HTERT RPE-1 (cell line): Measurements from ENCODE around the gene SDHA.
"Not testable (repeated sequence)": the region's sequence is repeated elsewhere in the genome, so short reads cannot be mapped to it uniquely, and the experiment has no call there.

Experiments used
- in situ Hi-C: fragments of 300-500 bp; cut with MboI; formaldehyde crosslinking; loops from 4 replicates; pipeline ENCODE4 v1.14.3; 2020; ENCODE audit warnings: low sequenced_read_pairs

SDHA gene

DNA sequence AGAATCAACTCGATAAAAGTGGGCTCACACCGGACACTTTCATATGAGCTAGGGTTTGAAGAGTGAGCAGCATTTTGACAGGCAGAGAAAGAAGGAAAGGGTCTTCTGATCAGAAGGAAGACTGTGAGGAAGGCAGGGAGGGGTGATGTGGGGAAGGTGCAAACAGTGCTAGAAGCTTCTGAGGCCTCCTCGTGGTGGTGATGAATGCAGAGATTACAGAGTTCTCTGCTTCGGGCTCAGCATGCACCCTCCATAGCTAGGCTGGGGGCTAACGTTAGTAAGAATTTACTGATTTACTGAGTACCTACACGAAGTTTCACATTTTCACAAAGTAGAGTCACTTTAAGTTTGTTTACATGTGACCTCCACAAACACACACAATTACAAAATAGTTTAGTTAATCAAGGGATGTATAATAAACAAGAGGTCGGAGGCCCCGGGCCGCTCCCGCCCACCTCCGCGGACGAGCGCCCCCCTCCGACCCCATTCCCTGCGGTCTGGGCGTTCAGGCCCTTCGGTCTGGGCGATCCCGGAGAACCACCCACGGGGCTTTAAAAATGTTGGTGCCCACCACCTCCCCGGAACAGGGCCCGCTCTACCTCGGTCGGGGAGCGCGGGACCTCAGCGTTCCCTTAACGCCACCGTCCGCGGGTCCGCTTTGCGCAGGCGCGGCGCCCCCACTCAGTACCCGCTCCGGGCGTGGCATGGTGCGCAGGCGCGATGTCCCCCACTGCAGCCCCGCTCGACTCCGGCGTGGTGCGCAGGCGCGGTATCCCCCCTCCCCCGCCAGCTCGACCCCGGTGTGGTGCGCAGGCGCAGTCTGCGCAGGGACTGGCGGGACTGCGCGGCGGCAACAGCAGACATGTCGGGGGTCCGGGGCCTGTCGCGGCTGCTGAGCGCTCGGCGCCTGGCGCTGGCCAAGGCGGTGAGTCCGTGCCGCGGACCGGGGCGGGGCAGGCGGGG lies at the start of gene SDHA, which contains the start of gene CCDC127:
Gene SDHA, plus strand, starts transcription at position 827 of the 963 bp plus-strand sequence. Its CDS starts 36 bp downstream, at position 863.
Gene CCDC127, minus strand, starts transcription at position 660 of the 963 bp plus-strand sequence. CDS start 1,304 bp downstream, outside the sequence.
- in situ Hi-C loops: not testable (repeated sequence)

DNA sequence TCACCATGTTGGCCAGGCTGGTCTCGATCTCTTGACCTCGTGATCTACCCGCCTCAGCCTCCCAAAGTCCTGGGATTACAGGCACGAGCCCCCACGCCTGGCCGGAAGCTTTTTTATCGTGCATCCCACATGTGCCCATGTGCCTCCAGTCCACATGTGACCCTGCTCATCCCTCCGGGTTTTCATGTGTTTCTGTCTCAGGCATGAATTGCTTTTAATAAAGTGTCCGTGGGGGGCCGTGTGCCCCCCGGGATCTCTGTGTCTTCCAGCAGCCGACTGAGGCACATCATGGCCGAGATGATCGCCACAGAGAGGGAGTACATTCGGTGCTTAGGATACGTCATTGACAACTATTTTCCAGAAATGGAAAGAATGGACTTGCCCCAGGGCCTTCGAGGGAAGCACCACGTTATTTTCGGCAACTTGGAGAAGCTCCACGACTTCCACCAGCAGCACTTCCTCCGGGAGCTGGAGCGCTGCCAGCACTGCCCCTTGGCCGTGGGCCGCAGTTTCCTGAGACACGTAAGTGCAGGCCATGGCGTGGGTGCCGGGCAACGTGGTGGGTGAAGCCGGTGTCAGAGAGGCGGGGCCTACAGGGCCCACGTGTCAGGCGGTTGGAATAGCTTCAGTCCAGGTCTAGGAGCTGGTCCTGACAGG lies 48.9 kb upstream of the SDHA start:
- in situ Hi-C loops: no loop called here

DNA sequence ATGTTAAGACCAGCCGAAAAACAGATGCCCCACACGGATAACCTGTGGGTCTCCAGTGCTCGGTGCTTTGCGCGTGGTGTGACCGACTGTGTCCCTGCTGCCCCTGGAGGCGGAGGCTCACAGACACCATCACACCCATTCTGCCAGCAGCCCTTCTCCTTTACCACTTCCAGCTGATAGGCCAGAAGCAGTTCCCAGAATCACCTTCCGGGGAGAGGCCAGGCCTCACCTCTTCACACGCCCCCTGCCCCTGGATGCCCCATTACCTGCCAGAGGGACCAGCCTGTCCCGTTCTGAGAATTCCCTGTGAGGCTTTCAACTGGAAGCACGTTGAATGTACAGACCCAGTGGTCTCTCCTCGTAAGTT lies 48.4 kb upstream of the SDHA start:
- in situ Hi-C loops: no loop called here

DNA sequence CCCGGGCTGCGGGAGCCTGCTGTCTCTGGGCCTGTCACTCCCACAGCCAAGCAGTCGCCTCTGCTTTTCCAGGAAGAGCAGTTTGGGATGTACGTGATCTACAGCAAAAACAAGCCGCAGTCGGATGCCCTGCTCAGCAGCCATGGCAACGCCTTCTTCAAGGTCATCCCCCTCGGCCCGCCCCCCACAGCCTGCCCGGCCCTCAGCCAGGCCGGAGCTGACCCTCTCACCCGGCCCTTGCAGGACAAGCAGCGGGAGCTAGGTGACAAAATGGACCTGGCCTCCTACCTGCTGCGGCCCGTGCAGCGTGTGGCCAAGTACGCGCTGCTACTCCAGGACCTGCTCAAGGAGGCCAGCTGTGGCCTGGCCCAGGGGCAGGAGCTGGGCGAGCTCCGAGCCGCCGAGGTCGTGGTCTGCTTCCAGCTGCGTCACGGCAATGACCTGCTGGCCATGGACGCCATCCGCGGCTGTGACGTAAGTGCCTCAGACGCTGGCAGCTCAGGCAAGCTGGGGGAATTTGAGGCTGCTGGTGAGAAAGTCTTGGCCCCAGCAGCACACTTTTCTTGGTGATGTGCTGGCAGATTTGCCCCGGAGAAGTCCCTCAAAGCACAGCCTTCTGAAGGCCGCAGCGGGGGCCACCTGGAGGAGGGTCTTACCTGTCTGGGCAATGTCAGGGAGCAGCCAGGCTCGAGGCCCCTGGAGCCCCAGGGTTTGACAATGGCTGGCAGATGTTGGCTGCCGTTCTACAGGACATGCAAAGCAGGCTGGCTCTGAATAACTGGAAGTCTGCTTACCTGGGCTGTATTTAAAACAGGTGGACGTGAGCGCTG lies 46.9 kb upstream of the SDHA start:
- in situ Hi-C loops: no loop called here

DNA sequence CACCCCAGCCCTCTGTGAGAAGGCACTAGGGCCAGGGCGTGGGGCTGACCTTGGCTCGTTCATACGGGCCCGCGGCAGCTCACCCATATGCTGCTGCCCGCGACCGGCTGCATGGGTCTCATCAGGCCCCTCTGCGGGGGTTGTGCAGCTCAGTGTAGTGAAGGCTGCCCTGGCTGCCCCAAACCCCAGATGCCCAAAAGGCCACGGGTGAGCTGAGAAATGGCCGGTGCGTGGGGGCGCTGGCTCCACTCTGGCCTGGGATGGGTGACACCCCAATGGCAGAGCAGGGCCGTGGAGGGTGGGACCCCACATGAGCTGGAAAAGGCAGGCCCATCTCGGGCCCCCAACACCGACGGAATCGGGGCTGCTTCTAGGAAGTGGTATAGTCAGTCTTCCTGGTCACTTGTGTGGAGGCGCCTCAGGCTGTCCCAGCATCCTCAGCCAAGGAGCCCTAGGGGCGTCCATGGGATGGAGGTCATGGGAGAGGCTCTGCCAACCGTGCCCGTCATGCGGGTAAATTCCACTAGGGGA lies 46.3 kb upstream of the SDHA start:
- in situ Hi-C loops: no loop called here

DNA sequence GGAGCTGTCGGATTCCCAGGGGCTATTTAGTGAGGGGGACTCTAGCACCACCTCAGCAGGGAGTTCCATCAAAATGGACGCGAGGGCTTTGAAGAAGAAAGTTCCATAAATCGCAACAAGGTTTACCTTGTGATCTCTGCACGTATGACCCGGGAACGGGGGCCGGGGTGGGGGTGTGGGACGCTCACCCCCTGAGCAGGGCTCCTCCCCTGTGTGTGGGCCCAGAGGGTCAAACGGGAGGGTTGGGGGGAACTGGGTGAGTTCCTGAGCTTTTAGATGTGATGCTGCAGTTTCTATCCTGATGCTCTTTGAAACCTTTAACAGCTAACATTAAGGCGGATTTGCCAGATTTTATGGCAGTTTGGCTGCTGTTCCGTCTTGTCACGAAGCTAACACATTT lies 45.7 kb upstream of the SDHA start:
- in situ Hi-C loops: no loop called here

DNA sequence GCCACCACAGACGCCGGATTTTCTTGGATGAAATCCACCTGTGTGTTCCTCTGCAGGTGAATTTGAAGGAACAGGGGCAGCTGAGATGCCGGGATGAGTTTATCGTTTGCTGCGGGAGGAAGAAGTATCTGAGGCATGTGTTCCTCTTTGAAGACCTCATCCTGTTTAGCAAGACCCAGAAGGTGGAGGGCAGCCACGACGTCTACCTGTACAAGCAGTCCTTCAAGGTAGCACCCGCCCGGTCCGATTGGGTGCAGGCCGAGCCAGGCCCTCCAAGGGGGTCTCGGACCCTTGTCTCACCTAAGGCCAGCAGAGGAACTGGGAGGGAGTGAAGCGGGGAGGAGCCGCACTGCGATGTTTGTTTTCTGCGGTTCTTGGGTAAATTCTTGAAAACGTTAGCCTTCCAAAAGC lies 45.3 kb upstream of the SDHA start:
- in situ Hi-C loops: no loop called here

DNA sequence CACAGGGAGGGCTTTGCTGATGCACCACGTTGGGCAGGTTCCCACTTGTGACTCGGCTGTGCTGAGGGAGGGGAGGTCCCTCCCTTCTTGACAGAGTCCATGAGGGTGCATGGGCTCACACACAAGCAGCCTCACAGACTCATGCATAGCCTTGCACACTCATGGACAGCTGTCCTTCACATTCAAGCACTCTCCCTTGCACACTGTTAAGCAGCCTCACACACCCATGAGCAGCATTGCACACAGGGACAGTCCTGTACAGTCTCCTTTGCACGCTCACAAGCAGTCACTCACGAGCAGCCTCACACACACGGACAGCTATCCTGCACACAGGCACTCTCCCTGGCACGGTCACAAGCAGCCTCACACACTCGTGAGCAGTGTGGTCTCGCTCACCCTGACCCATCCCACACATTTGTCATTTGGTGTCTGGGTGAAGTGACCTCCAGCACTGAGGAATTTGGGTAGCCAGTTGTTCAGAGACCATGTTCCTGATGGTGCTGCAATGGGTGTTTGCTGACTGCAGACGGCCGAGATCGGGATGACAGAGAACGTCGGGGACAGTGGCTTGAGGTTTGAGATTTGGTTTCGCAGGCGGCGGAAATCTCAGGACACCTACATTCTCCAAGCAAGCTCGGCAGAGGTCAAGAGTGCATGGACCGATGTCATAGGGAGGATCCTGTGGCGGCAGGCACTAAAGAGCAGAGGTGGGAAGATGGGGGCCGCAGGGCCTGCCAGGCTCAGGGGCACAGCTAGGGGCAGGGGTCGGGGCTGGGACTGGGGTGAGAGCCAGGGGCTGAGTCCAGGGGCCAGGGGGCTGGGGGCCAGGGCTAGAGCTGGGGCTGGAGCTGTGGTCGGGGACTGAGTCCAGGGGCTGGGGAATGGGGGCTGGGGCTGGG lies 44.5 kb upstream of the SDHA start:
- in situ Hi-C loops: no loop called here

DNA sequence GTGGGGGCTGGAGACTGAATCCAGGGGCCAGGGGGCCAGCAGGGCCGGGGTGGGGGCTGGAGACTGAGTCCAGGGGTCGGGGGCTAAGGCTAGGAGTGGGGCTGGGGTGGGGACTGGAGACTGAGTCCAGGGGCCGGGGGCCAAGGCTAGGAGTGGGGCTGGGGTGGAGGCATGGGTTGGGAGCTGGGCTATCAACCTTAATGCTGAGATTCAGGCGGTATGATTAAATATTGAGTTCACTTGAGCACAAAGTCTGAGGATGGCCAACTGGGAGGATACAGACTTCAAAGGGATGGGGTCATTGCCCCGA lies 43.9 kb upstream of the SDHA start:
- in situ Hi-C loops: no loop called here

DNA sequence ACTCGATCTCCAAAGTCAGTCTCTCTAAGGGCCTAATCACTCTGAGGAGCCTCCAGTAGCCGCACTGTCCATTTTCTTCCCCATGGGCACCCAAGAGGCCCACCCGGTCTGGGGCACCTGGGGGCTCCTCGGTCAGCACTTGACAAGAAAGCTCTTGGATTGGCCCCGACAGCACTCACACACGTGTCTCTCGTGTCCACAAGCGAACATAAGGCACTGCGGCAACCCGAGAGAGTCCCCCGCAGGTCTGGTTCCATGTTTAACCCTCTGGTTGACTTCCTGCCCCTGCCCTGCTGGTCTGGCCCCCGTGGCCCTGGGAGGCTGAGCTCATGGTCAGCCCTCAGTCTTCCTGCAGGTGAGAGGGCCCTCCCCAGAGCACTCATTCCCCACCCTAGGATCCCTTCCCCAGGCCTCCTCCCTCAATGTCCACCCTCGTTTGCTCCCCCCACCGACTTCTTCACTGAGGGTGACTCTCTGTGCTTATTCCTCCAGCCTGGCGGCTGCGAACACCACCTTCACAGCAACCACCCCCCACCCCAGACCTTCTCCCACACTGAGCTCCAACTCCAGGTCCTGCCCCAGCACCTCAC lies 43.1 kb upstream of the SDHA start:
- in situ Hi-C loops: no loop called here

DNA sequence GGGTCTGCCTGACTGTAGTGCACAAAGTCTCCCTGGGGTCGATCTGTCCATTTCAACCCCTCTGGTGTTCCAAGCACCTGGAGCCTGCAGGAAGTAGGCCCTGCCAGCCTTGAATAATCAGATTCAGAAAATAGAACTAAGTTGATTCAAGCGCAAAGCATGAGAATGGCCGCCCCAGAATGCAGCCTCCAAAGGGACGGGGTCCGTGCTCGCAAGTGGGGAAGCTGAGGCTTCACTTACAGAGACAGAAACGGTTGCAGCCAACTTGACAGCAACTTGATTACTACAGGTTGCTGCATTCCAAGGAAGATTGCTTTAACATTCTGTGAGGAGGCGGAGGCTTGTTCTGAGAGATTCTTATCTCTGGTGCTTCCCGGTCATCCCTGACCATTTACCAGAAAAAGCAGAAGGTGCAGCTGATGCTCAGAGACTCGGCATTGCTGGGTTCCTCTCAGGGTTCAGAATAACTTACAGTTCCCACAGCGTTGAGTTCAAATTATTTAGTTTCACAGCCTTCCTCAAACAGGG lies 41.8 kb upstream of the SDHA start:
- in situ Hi-C loops: no loop called here

DNA sequence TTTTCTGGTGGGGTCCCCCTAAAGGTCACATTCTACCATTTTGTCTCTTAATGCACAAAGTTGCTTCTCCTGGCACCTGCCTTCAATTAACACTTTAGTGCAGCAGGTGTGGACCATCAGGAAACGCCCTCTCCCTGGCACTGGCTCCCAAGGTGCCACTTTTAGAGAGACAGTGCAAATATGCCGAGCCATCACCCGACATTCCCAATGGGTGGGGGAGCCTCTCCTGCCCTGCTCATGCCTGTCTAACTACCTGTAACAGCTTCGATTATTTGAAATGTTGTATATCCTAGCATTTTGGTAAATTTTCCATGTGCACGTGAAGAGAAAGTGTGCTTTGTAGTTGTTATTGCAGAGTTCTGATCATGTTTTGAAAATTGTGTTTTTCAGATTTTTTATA lies 40.0 kb upstream of the SDHA start:
- in situ Hi-C loops: no loop called here

DNA sequence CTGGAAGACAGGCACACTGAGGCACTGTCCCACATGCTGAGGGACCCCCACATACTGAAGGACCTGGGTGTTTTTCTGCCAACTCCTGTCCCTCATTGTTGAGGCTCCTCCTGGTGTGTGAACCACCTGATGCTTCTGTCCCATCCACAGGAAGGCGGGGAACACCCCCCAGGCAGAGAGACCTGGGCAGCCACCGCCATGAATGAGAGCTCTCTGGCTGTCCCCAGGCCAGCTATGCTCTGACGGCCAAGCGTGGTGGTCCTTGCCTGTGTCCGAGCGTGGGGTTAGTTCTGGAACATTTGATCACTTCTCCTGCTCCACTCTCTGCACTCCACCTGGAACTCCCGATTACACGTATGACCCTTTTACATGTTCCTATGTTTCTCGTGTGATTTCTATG lies 38.7 kb upstream of the SDHA start:
- in situ Hi-C loops: no loop called here

DNA sequence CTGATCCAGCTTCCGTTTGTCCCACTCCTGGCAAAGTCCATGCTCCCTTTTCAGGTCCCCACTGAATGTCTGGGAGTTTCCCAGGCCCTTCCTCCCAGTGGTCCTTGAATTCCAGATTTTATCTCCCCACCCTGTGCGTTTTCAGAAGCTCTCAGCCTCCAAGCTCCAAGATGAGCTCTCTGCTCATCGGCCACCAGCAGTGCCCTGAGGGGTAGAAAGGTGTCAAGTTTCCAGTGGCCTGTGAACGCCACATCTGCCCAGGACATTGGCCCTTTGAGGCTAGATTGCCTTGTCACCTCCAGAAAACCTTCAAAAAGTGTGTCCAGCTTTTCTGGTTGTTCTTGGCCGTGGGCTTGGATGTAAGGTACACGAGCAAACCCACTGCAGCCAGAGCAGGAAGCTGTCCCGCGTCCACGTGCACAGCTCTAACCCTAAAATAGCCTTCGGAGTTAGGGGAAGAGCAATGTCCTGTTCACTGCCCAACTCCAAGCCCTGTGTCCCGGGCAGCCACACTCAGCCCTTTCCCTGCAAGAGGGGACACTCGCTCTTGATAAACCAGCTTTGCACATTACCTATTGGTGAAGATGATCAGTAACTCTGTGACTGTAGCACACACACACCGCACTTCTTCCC lies 37.7 kb upstream of the SDHA start:
- in situ Hi-C loops: no loop called here

DNA sequence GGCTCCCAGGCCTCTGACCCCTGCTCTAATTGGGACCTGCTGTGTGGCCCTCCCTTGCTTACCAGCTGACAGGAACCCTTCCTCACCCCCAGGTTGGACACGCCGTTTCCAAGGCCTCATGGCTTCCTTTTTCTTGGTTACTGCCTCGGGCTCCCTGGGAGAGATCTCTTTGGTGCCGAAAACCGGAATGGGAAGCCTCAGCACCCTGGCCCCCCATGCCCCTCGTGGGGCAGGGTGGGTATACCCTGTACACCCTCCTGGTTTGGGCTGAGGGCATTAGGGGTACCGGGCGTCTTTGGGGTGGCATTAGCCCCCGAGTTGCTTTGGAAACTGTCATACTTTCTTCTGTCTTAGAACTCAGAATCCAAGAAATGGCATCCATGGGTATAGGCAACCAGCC lies 37.0 kb upstream of the SDHA start:
- in situ Hi-C loops: no loop called here

DNA sequence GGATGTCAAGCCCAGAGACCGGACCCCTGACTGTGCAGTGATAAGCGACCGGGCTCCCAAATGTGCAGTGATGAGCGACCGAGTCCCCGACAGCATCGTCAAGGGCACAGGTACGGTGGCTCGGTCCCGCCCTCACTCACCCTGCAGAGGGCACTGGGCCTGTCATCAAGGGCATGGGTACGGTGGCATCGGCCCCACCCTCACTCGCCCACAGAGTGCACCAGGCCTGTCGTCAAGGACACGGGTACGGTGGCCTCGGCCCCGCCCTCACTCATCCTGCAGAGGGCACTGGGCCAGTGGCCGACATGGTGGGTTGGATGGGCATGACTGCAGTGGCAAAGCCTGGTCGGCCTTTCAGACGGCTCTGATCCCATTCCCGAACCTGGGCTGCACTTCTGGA lies 36.6 kb upstream of the SDHA start:
- in situ Hi-C loops: no loop called here

DNA sequence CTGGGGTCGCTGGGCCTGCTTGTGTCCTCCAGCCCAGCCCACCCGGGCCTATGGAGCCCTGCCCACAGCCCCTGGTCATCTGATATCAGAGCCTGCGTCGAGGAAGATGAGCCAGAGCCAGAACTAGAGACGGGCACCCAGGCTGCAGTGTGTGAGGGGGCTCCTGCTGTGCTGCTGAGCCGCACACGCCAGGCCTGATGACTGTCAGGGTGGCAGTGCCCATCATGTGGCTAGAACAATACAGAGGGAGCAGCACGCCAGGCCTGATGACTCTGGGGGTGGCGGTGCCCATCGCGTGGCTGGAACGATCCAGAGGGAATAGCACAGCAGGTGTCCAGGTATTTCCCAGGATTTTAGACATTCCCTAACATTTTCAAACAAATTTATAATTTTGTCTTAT lies 36.0 kb upstream of the SDHA start:
- in situ Hi-C loops: no loop called here

DNA sequence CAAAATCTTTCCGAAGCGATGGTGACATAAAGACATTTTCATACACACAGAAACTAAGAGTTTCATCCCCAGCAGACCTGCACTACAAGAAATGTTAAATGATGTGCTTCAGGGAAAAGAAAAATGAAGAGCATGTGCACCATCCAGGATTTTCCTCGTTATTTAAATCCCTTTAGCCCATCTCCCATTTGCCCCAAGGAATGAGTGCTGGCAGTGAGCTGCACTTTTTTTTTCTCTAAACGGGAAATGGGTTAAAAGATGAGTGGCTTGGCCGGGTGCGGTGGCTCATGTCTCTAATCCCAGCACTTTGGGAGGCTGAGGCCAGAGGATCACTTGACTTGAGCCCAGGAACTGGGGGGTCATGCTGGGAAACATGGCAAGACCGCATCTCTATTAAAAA lies 33.6 kb upstream of the SDHA start:
- in situ Hi-C loops: no loop called here
